HCT116 (cell line): ENCODE measurements around the gene RIN1. TPM values are rescaled to one million over a fixed set of nuclear protein-coding genes. Genes with fewer than 3 reads are reported as not detected.

Experiments used
- ATAC-seq: fragments of 200-7000 bp; cut with Tn5 transposase; 2 replicates; pipeline ENCODE4 v1.9.1; 2020; ENCODE audit warnings: mild to moderate bottlenecking, moderate library complexity
- BruUV-seq: library from RNA; stranded (reverse); fragments of 400-500 nt; replicated peaks from 2 replicates; lab custom pipeline; 2021; lab: Mats Ljungman, UMichigan
- CTCF ChIA-PET: fragments of 300-600 bp; sonication (Branson Sonifier 250); formaldehyde crosslinking; loops from one replicate; lab custom pipeline; 2021; ENCODE audit warnings: antibody characterized with exemption; lab: Charles Lee
- POLR2A ChIA-PET: fragments of 300-600, 350-600 bp; sonication (Branson Sonifier 250); formaldehyde crosslinking; loops from one replicate; lab custom pipeline; 2021; ENCODE audit warnings: antibody characterized with exemption; lab: Charles Lee
- RAD21 ChIA-PET, 2 experiments: fragments of 300-600 bp; sonication (Branson Sonifier 250); formaldehyde crosslinking; loops; one replicate each; lab custom pipeline; 2023; ENCODE audit warnings: low total read pairs in 2 of 2; ENCODE audit not compliant: uncharacterized antibody in 2 of 2, unreplicated experiment in 2 of 2, low non-redundant PET in 1 of 2; lab: Charles Lee
- DNase-seq: peaks from one replicate; pipeline ENCODE4 v3.0.0-alpha.2; 2010; ENCODE audit warnings: low read depth, low spot score
- H2AFZ ChIP-seq: fragments of 200-600 bp; shearing (Covaris generic), sonication (generic); 2 replicates; pipeline ENCODE4 v1.6.1; 2017; ENCODE audit warnings: low read depth, mixed run types, mixed read lengths, antibody characterized with exemption, low read length; ENCODE audit not compliant: poor library complexity, severe bottlenecking
- H3K27ac ChIP-seq: 2 replicates; pipeline ENCODE4 v1.5.1; 2012; ENCODE audit warnings: low read depth, low read length
- H3K27me3 ChIP-seq: fragments of 200-600 bp; sonication (generic); 2 replicates; pipeline ENCODE4 v1.6.1; 2016; ENCODE audit warnings: mixed run types, low read length, mixed read lengths; ENCODE audit not compliant: insufficient read depth
- H3K36me3 ChIP-seq, 2 experiments: fragments of 200-500 bp in 1 of 2; fragments of 200-600 bp in 1 of 2; sonication (Bioruptor generic) in 1 of 2; sonication (generic) in 1 of 2; 2 replicates each; pipeline versions ENCODE4 v1.5.1 to v1.6.1; 2014 to 2016; ENCODE audit warnings: low read length in 2 of 2, inconsistent platforms in 1 of 2, mixed read lengths in 1 of 2, mixed run types in 1 of 2; ENCODE audit not compliant: insufficient read depth in 2 of 2, control insufficient read depth in 1 of 2
- H3K4me1 ChIP-seq, 2 experiments: fragments of 200-600 bp in 1 of 2; sonication (generic) in 1 of 2; 2 replicates each; pipeline versions ENCODE4 v1.5.1 to v1.6.1; 2012 to 2017; ENCODE audit warnings: low read length in 2 of 2, inconsistent platforms in 1 of 2, mild to moderate bottlenecking in 1 of 2, mixed read lengths in 1 of 2, mixed run types in 1 of 2, moderate library complexity in 1 of 2; ENCODE audit not compliant: insufficient read depth in 2 of 2, control insufficient read depth in 1 of 2
- H3K4me2 ChIP-seq: fragments of 200-600 bp; sonication (generic); 2 replicates; pipeline ENCODE4 v1.6.1; 2017; ENCODE audit warnings: mixed run types, low read length, mixed read lengths
- H3K4me3 ChIP-seq, 2 experiments: fragments of 200-600 bp in 1 of 2; sonication (generic) in 1 of 2; replicated peaks in 1 of 2; 2 replicates each; pipeline ENCODE4 v1.5.1; 2011 to 2016; ENCODE audit warnings: low read length in 2 of 2, control low read depth in 1 of 2, low read depth in 1 of 2, mild to moderate bottlenecking in 1 of 2, mixed read lengths in 1 of 2, mixed run types in 1 of 2
- H3K79me2 ChIP-seq: fragments of 200-600 bp; sonication (generic); 2 replicates; pipeline ENCODE4 v1.6.1; 2017; ENCODE audit warnings: mild to moderate bottlenecking, mixed run types, low read length, moderate library complexity, mixed read lengths; ENCODE audit not compliant: insufficient read depth
- H3K9ac ChIP-seq: fragments of 200-600 bp; sonication (generic); 2 replicates; pipeline ENCODE4 v1.6.1; 2016; ENCODE audit warnings: low read length, mixed read lengths
- H3K9me2 ChIP-seq: fragments of 200-600 bp; sonication (generic), shearing (Covaris generic); 2 replicates; pipeline ENCODE4 v1.6.1; 2017; ENCODE audit warnings: mixed run types, mild to moderate bottlenecking, moderate library complexity; ENCODE audit not compliant: insufficient read depth
- H3K9me3 ChIP-seq, 2 experiments: fragments of 200-500 bp in 1 of 2; fragments of 200-600 bp in 1 of 2; sonication (Bioruptor generic) in 1 of 2; sonication (generic) in 1 of 2; 2 replicates each; pipeline ENCODE4 v1.6.1; 2014 to 2017; ENCODE audit warnings: low read length in 2 of 2, mixed read lengths in 2 of 2, inconsistent platforms in 1 of 2, low read depth in 1 of 2, mild to moderate bottlenecking in 1 of 2, mixed run types in 1 of 2, moderate library complexity in 1 of 2; ENCODE audit not compliant: control insufficient read depth in 1 of 2, insufficient read depth in 1 of 2
- H4K20me1 ChIP-seq: fragments of 200-600 bp; sonication (generic), shearing (Covaris generic); 2 replicates; pipeline ENCODE4 v1.6.1; 2017; ENCODE audit warnings: mixed run types, mild to moderate bottlenecking, moderate library complexity; ENCODE audit not compliant: insufficient read depth
- CBX3 ChIP-seq: IDR thresholded peaks from 2 replicates; pipeline ENCODE4 v1.6.1; 2012; ENCODE audit warnings: low read depth
- CEBPB ChIP-seq: IDR thresholded peaks from 2 replicates; pipeline ENCODE4 v1.6.1; 2012; ENCODE audit warnings: low read depth
- EGR1 ChIP-seq: IDR thresholded peaks from 2 replicates; pipeline ENCODE4 v1.6.1; 2012; ENCODE audit warnings: low read depth
- ELF1 ChIP-seq: IDR thresholded peaks from 2 replicates; pipeline ENCODE4 v1.6.1; 2012; ENCODE audit warnings: low read depth, borderline replicate concordance
- EZH2 ChIP-seq: fragments of 200-600 bp; sonication (generic); IDR thresholded peaks from 2 replicates; pipeline ENCODE4 v1.6.1; 2017; ENCODE audit warnings: antibody characterized with exemption, mixed run types
- EZH2phosphoT487 ChIP-seq: fragments of 200-600 bp; IDR thresholded peaks from 2 replicates; pipeline ENCODE4 v1.6.1; 2018; ENCODE audit warnings: antibody characterized with exemption, borderline replicate concordance
- SP1 ChIP-seq: IDR thresholded peaks from 2 replicates; pipeline ENCODE4 v1.6.1; 2012; ENCODE audit warnings: low read depth
- TCF7L2 ChIP-seq: IDR thresholded peaks from 2 replicates; pipeline ENCODE4 v1.7.0; 2011; ENCODE audit warnings: borderline replicate concordance, inconsistent platforms; ENCODE audit not compliant: insufficient read depth, insufficient read length; ENCODE audit errors: extremely low read depth
- YY1 ChIP-seq: IDR thresholded peaks from 2 replicates; pipeline ENCODE4 v1.6.1; 2011; ENCODE audit warnings: low read length, low read depth, moderate library complexity, mild to moderate bottlenecking; ENCODE audit not compliant: insufficient replicate concordance; ENCODE audit errors: extremely low read depth
- ZFX ChIP-seq: fragments of 450-650 bp; IDR thresholded peaks from 2 replicates; pipeline ENCODE4 v1.6.1; 2017
- intact Hi-C: fragments of 100-400 bp; cut with micrococcal nuclease; formaldehyde crosslinking; loops from 2 replicates; pipeline ENCODE4 v1.10.0; 2022
- total RNA-seq: library from RNA; stranded (reverse); gene quantifications from one replicate; pipeline ENCODE4 v1.2.1, GENCODE V29; 2021; ENCODE audit not compliant: unreplicated experiment
- TF ChIP-seq, protein P1 (sequence below), 3 experiments: fragments of 200-600 bp in 1 of 3; sonication (generic) in 1 of 3; IDR thresholded peaks in 2 of 3; conservative IDR thresholded peaks in 1 of 3; 2 replicates each; pipeline ENCODE4 v1.5.1; 2012 to 2017; ENCODE audit warnings: low read depth in 2 of 3, low read length in 2 of 3, antibody characterized with exemption in 1 of 3, borderline replicate concordance in 1 of 3, control low read depth in 1 of 3, mild to moderate bottlenecking in 1 of 3, mixed read lengths in 1 of 3, mixed run types in 1 of 3, moderate library complexity in 1 of 3; ENCODE audit not compliant: insufficient read depth in 1 of 3
- TF ChIP-seq, protein P2 (sequence below): IDR thresholded peaks from 2 replicates; pipeline ENCODE4 v1.6.1; 2011; ENCODE audit warnings: mild to moderate bottlenecking, low read length, moderate library complexity; ENCODE audit not compliant: insufficient replicate concordance; ENCODE audit errors: extremely low read depth

Gene RIN1
- total RNA-seq, 1 experiment from 2014 or later: 38.7 TPM

DNA sequence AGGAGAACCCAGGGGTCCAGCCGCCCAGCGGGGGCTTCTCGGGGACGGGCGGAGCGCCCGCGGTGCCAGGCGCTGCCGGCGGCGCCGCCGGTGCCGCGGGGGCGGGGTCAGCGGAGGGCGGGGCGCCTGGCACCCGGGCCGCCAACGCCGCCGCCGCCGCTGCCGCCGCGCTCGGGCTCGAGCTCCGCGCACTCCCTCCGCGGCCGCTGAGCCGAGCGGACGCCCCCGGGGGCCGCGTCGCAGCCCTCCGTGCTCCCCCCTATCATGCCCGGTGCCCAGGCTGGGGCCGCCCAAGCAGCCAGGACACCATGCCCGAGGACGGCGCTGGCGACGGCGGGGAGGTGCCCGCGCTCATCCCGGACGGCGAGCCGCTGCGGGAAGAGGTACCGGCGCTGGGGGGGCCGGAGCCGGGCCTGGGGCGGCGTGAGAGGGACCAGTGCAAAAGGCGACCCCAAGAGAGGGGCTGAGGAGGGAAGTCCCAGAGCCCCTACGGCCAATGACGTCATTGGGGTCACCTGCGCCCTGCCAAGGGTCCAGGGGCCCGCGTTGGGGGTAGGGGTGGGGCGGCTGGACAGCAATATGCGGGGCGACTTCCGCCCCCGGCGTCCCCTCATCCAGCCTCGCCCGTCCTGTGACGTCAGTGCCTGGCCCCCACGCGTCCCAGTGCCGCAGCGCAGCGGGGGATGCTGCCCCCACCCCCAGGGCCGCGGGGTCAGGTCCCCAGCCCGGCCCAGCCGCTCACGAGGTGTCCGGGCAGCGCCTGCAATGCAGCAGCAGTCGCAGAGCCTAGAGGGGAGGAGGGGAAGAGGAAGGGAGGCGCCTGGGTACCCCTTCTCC, 44.3 kb downstream of the RIN1 start, which contains the start of gene TMEM151A (continued):
- TF ChIP-seq, protein P1, sequence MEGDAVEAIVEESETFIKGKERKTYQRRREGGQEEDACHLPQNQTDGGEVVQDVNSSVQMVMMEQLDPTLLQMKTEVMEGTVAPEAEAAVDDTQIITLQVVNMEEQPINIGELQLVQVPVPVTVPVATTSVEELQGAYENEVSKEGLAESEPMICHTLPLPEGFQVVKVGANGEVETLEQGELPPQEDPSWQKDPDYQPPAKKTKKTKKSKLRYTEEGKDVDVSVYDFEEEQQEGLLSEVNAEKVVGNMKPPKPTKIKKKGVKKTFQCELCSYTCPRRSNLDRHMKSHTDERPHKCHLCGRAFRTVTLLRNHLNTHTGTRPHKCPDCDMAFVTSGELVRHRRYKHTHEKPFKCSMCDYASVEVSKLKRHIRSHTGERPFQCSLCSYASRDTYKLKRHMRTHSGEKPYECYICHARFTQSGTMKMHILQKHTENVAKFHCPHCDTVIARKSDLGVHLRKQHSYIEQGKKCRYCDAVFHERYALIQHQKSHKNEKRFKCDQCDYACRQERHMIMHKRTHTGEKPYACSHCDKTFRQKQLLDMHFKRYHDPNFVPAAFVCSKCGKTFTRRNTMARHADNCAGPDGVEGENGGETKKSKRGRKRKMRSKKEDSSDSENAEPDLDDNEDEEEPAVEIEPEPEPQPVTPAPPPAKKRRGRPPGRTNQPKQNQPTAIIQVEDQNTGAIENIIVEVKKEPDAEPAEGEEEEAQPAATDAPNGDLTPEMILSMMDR (IDR thresholded peaks at IDR 0.05 in 2 of 3, conservative IDR thresholded peaks at IDR 0.05 in 1 of 3; ENCODE audit: borderline replicate concordance in 1 of 3, insufficient read depth in 1 of 3, low read depth in 2 of 3, low read length in 2 of 3): no peak
- TF ChIP-seq, all 23 proteins: peak for 1

DNA sequence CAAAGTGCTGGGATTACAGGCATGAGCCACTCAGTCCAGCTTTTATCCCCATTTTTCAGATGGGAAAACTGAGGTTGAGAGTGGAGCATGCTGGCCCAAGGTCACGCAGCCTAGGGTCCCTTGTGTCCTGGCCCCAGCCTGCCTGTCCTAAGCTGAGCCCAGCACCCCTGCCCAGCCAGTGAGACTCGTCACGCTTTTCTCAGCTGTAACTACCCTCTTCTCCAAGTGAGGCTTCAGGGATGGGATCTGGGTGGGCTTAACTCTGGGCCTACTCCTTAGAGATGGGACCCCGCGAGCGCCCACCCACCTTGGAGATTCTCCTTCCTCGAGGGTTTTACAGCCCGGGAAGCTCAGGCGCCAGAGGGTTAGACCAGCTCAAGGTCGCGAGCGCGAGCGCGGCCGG, 44.9 kb downstream of the RIN1 start:
- RAD21 ChIA-PET: no interaction called here
- Histone ChIP-seq H3K27ac (no peak overlapping the region; the same call in 1 of the 2 replicates), H3K9ac (peak overlapping the region; percentile 39; the same call in 1 of the 2 replicates), H3K27me3 (no peaks in the 10 kb centered on the region), H3K4me1 (peaks cover 22 to 45% of the 10 kb centered on the region in 2 experiments), H3K9me2 (no peaks in the 10 kb centered on the region), H3K4me3 (peak overlapping the region; percentile 36 to 67), H3K36me3 (no peaks in the 10 kb centered on the region), H3K9me3 (no peaks in the 10 kb centered on the region), H2AFZ (peak overlapping the region; percentile 35), H4K20me1 (no peaks in the 10 kb centered on the region), H3K4me2 (peak overlapping the region; percentile 99), H3K79me2 (peaks cover 19% of the 10 kb centered on the region)
- intact Hi-C loops: no loop called here
- POLR2A ChIA-PET: interaction anchor here (1.3 kb wide), 1 partner anchor 21 kb away, joined by 7 read pairs; no protein-coding TSS in a partner anchor
- BruUV-seq: no TSS peak
- no peak for TF ChIP-seq EZH2
- no peak for TF ChIP-seq EGR1
- TF ChIP-seq, protein P2, sequence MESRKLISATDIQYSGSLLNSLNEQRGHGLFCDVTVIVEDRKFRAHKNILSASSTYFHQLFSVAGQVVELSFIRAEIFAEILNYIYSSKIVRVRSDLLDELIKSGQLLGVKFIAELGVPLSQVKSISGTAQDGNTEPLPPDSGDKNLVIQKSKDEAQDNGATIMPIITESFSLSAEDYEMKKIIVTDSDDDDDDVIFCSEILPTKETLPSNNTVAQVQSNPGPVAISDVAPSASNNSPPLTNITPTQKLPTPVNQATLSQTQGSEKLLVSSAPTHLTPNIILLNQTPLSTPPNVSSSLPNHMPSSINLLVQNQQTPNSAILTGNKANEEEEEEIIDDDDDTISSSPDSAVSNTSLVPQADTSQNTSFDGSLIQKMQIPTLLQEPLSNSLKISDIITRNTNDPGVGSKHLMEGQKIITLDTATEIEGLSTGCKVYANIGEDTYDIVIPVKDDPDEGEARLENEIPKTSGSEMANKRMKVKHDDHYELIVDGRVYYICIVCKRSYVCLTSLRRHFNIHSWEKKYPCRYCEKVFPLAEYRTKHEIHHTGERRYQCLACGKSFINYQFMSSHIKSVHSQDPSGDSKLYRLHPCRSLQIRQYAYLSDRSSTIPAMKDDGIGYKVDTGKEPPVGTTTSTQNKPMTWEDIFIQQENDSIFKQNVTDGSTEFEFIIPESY: no peak
- TF ChIP-seq, protein P1 (IDR thresholded peaks at IDR 0.05 in 2 of 3, conservative IDR thresholded peaks at IDR 0.05 in 1 of 3; ENCODE audit: borderline replicate concordance in 1 of 3, insufficient read depth in 1 of 3, low read depth in 2 of 3, low read length in 2 of 3): no peak
- TF ChIP-seq EZH2phosphoT487: no peak
- TF ChIP-seq TCF7L2: no peak
- no peak for TF ChIP-seq ELF1
- TF ChIP-seq CEBPB: no peak
- TF ChIP-seq YY1: no peak
- no peak for TF ChIP-seq CBX3
- TF ChIP-seq ZFX: no peak
- TF ChIP-seq SP1: no peak
- DNase-seq: no peak
- no peak for ATAC-seq
- CTCF ChIA-PET: interaction anchor here (1.0 to 1.8 kb wide), 2 partner anchors 9 to 20 kb away, joined by 4 to 10 read pairs; no protein-coding TSS in a partner anchor
